Measurements from ENCODE around the gene ITGB6. TPM values are rescaled to one million over a fixed set of nuclear protein-coding genes. Genes with fewer than 3 reads are reported as not detected.

ITGB6 gene
- total RNA-seq, 1 experiment from 2014 or later: 84.8 TPM

- Mint-ChIP-seq H3K27ac (ENCODE audit: unreplicated experiment) (no peak overlapping the region), H3K36me3 (ENCODE audit: insufficient read depth, unreplicated experiment) (peaks cover 25% of the 10 kb centered on the region), H3K27me3 (ENCODE audit: unreplicated experiment) (no peaks in the 10 kb centered on the region), H3K4me1 (ENCODE audit: low read depth, unreplicated experiment) (peaks cover 7% of the 10 kb centered on the region), H3K9me3 (ENCODE audit: low read depth, unreplicated experiment) (no peaks in the 10 kb centered on the region), H3K4me3 (ENCODE audit: low read depth, unreplicated experiment) (no peak overlapping the region)
- no TSS peak for BruUV-seq (replicated peaks)
- CTCF ChIA-PET: no interaction called here
- TF ChIP-seq CTCF (IDR thresholded peaks at IDR 0.05; ENCODE audit: unreplicated experiment): no peak
- DNase-seq: no peak
- intact Hi-C loops (cut with micrococcal nuclease; ENCODE audit: unreplicated experiment): no loop called here
Observed at GRCh38 chr2:160104115-160104514, 96.0 kb downstream of the ITGB6 start.

GRCh38 chr2:160097326-160097725 is 102.7 kb downstream of the ITGB6 start:
- H3K27me3 Mint-ChIP-seq (ENCODE audit: unreplicated experiment): no peaks in the 10 kb centered on the region
- BruUV-seq (replicated peaks): no TSS peak

GRCh38 chr2:160096409-160096808 is 103.7 kb downstream of the ITGB6 start:
- Mint-ChIP-seq H3K4me3 (ENCODE audit: low read depth, unreplicated experiment) (no peak overlapping the region), H3K27me3 (ENCODE audit: unreplicated experiment) (no peaks in the 10 kb centered on the region), H3K9me3 (ENCODE audit: low read depth, unreplicated experiment) (peaks cover 10% of the 10 kb centered on the region), H3K36me3 (ENCODE audit: insufficient read depth, unreplicated experiment) (peaks cover 34% of the 10 kb centered on the region), H3K4me1 (ENCODE audit: low read depth, unreplicated experiment) (no peaks in the 10 kb centered on the region), H3K27ac (ENCODE audit: unreplicated experiment) (no peak overlapping the region)
- no peak for TF ChIP-seq CTCF (IDR thresholded peaks at IDR 0.05; ENCODE audit: unreplicated experiment)
- intact Hi-C loops (cut with micrococcal nuclease; ENCODE audit: unreplicated experiment): no loop called here
- no peak for DNase-seq
- no TSS peak for BruUV-seq (replicated peaks)
- CTCF ChIA-PET: no interaction called here

More at GRCh38 chr2:160097326-160097725, 102.7 kb downstream of the ITGB6 start:
- H3K9me3 Mint-ChIP-seq (ENCODE audit: low read depth, unreplicated experiment): peaks cover 10% of the 10 kb centered on the region
- DNase-seq: no peak
- H3K36me3 Mint-ChIP-seq (ENCODE audit: insufficient read depth, unreplicated experiment): peaks cover 37% of the 10 kb centered on the region
- CTCF ChIA-PET: no interaction called here
- intact Hi-C loops (cut with micrococcal nuclease; ENCODE audit: unreplicated experiment): no loop called here
- no peaks in the 10 kb centered on the region for H3K4me1 Mint-ChIP-seq (ENCODE audit: low read depth, unreplicated experiment)
- no peak overlapping the region for H3K4me3 Mint-ChIP-seq (ENCODE audit: low read depth, unreplicated experiment)
- no peak overlapping the region for H3K27ac Mint-ChIP-seq (ENCODE audit: unreplicated experiment)
- no peak for TF ChIP-seq CTCF (IDR thresholded peaks at IDR 0.05; ENCODE audit: unreplicated experiment)

- BruUV-seq (replicated peaks): no TSS peak
- Mint-ChIP-seq H3K4me3 (ENCODE audit: low read depth, unreplicated experiment) (no peak overlapping the region), H3K27ac (ENCODE audit: unreplicated experiment) (no peak overlapping the region), H3K4me1 (ENCODE audit: low read depth, unreplicated experiment) (no peaks in the 10 kb centered on the region), H3K27me3 (ENCODE audit: unreplicated experiment) (no peaks in the 10 kb centered on the region), H3K36me3 (ENCODE audit: insufficient read depth, unreplicated experiment) (peaks cover 15% of the 10 kb centered on the region), H3K9me3 (ENCODE audit: low read depth, unreplicated experiment) (peaks cover 16% of the 10 kb centered on the region)
- TF ChIP-seq CTCF (IDR thresholded peaks at IDR 0.05; ENCODE audit: unreplicated experiment): no peak
- CTCF ChIA-PET: no interaction called here
- intact Hi-C loops (cut with micrococcal nuclease; ENCODE audit: unreplicated experiment): no loop called here
- no peak for DNase-seq
Observed at GRCh38 chr2:160092445-160092844, 107.6 kb downstream of the ITGB6 start.

Data from Calu3 (cell line).